ENCODE results near the gene CACNA1I. TPM values are rescaled to one million over a fixed set of nuclear protein-coding genes. Genes with fewer than 3 reads are reported as not detected.

CACNA1I gene
- total RNA-seq, 1 experiment from 2014 or later, result 0.03 TPM

DNA sequence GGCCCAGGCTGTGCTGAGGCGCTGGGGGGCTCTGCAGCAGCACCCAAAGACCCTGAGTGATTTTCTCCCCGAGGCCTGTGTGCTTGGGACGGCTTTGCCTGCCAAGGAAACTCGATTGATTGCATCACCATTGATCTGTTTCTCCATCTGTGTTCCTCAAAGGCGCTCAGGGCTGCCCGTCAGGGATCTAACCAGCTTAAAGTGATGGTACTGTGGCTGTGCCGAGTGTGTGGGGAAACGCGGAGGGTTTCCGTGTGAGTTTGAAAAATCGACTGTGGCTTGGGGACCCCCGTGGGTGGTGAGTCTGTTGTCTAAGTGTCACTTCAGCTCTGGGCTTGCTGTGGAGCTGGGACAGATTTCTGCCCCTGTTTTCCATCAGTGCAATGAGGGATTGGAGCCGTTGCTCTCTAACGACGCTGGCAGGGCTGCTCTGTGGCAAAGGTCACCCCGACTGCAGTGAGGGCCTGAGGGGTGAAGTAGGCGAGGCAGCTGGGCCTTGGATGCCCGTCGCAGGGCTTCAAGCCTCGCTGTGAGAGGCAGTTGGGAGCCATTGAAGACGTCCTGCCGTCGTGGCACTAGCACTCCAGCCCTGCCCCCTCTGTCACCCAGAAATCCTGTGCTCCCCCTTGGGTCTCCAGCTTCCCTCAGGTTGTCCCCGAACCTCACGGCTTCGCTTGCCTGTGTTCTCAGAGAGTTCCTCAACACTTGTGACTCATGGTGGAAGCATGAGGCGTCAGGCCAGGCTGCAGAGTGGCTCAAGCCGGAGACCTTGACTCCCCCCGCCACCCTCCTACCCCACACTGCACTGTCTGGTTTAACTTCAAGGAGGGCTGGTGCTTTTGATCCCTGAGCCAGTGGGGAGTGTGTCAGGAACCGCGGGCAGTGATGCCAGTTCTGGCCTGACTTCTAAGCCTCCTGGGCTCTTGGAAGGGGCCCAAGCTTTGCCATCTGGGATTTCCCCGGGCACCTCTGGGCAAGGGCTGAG lies 21.8 kb downstream of the CACNA1I start:
- Histone ChIP-seq H3K27ac (no peak overlapping the region), H3K36me3 (no peaks in the 10 kb centered on the region), H3K27me3 (replicated peaks) (no peaks in the 10 kb centered on the region), H3K9me3 (replicated peaks) (no peaks in the 10 kb centered on the region), H3K4me1 (replicated peaks) (peaks cover 14% of the 10 kb centered on the region), H3K4me3 (no peak overlapping the region)
- peak; percentile 62 to 87 for DNase-seq (ENCODE audit: low read depth in 1 of 2, low spot score in 2 of 2)

GRCh38 chr22:39593066-39593930 lies 22.7 kb downstream of the CACNA1I start:
- 0 out of 2 replicates have a peak, but pooled peaks cover 3% of the 10 kb centered on the region for H3K27me3 ChIP-seq (replicated peaks)
- no peak overlapping the region for H3K4me3 ChIP-seq
- no peaks in the 10 kb centered on the region for H3K36me3 ChIP-seq
- no peak overlapping the region for H3K27ac ChIP-seq
- no peak for DNase-seq (ENCODE audit: low read depth in 1 of 2, low spot score in 2 of 2)
- peaks cover 14% of the 10 kb centered on the region for H3K4me1 ChIP-seq (replicated peaks)
- no peaks in the 10 kb centered on the region for H3K9me3 ChIP-seq (replicated peaks)

- H3K9me3 ChIP-seq (replicated peaks), result no peaks in the 10 kb centered on the region
- H3K36me3 ChIP-seq, result no peaks in the 10 kb centered on the region
- DNase-seq (ENCODE audit: low read depth in 1 of 2, low spot score in 2 of 2), result no peak
- no peak overlapping the region for H3K4me3 ChIP-seq
- no peak overlapping the region for H3K27ac ChIP-seq
- 0 out of 2 replicates have a peak, but pooled peaks cover 3% of the 10 kb centered on the region for H3K27me3 ChIP-seq (replicated peaks)
- H3K4me1 ChIP-seq (replicated peaks), result peaks cover 14% of the 10 kb centered on the region
Measured at GRCh38 chr22:39593931-39594285, 23.4 kb downstream of the CACNA1I start.

- Histone ChIP-seq H3K9me3 (replicated peaks) (no peaks in the 10 kb centered on the region), H3K27ac (no peak overlapping the region), H3K36me3 (no peaks in the 10 kb centered on the region), H3K4me1 (replicated peaks) (peaks cover 14% of the 10 kb centered on the region), H3K4me3 (no peak overlapping the region), H3K27me3 (replicated peaks) (0 out of 2 replicates have a peak, but pooled peaks cover 3% of the 10 kb centered on the region)
- DNase-seq (ENCODE audit: low read depth in 1 of 2, low spot score in 2 of 2), result no peak
Measured at GRCh38 chr22:39594411-39594810, 23.9 kb downstream of the CACNA1I start.

DNA sequence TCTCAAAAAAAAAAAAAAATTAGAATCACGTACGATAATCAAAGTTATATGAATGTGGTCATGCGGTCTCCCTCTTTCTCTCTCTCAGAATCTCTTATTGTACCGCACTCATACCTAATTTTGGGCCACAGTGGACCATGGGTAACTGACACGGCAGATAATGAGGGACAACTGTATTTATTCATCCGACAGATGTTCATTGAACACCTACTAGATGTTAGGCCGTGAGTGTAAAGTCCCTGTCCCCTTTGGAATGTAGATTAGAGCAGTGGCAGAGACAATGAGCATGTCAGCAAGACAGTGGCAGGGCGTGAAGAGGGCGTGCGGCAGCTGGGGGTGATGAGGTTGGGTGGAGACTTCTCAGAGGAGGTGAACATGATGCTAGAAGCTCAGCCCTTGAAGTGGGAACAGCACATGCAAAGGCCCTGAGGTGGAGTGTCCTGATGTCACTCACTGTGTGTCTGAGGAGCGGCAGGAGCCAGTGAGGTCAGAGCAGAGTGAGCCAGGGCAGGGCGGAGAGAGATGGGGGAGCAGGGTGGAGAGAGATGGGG lies 25.1 kb downstream of the CACNA1I start:
- Histone ChIP-seq H3K27me3 (replicated peaks) (peaks cover 3% of the 10 kb centered on the region; the same call in 1 of the 2 replicates), H3K27ac (no peak overlapping the region), H3K36me3 (no peaks in the 10 kb centered on the region), H3K4me3 (no peak overlapping the region), H3K4me1 (replicated peaks) (peaks cover 14% of the 10 kb centered on the region), H3K9me3 (replicated peaks) (no peaks in the 10 kb centered on the region)
- DNase-seq (ENCODE audit: low read depth in 1 of 2, low spot score in 2 of 2), result no peak

GRCh38 chr22:39596601-39597000 lies 26.0 kb downstream of the CACNA1I start:
- Histone ChIP-seq H3K9me3 (replicated peaks) (no peaks in the 10 kb centered on the region), H3K27me3 (replicated peaks) (peaks cover 3% of the 10 kb centered on the region; the same call in 1 of the 2 replicates), H3K4me1 (replicated peaks) (peaks cover 14% of the 10 kb centered on the region), H3K4me3 (no peak overlapping the region), H3K27ac (no peak overlapping the region), H3K36me3 (no peaks in the 10 kb centered on the region)
- DNase-seq (ENCODE audit: low read depth in 1 of 2, low spot score in 2 of 2), result no peak

GRCh38 chr22:39597236-39597869 lies 26.8 kb downstream of the CACNA1I start:
- H3K4me1 ChIP-seq (replicated peaks), result peaks cover 12% of the 10 kb centered on the region
- H3K36me3 ChIP-seq, result no peaks in the 10 kb centered on the region
- DNase-seq (ENCODE audit: low read depth in 1 of 2, low spot score in 2 of 2), result no peak
- no peak overlapping the region for H3K27ac ChIP-seq
- no peaks in the 10 kb centered on the region for H3K9me3 ChIP-seq (replicated peaks)
- peaks cover 4% of the 10 kb centered on the region for H3K27me3 ChIP-seq (replicated peaks)
- H3K4me3 ChIP-seq, result no peak overlapping the region

- no peak overlapping the region for H3K4me3 ChIP-seq
- no peak for DNase-seq (ENCODE audit: low read depth in 1 of 2, low spot score in 2 of 2)
- H3K27me3 ChIP-seq (replicated peaks), result peaks cover 11% of the 10 kb centered on the region
- peaks cover 2% of the 10 kb centered on the region for H3K4me1 ChIP-seq (replicated peaks)
- H3K36me3 ChIP-seq, result no peaks in the 10 kb centered on the region
- H3K27ac ChIP-seq, result no peak overlapping the region
- no peaks in the 10 kb centered on the region for H3K9me3 ChIP-seq (replicated peaks)
Measured at GRCh38 chr22:39598017-39598965, 27.7 kb downstream of the CACNA1I start.

DNA sequence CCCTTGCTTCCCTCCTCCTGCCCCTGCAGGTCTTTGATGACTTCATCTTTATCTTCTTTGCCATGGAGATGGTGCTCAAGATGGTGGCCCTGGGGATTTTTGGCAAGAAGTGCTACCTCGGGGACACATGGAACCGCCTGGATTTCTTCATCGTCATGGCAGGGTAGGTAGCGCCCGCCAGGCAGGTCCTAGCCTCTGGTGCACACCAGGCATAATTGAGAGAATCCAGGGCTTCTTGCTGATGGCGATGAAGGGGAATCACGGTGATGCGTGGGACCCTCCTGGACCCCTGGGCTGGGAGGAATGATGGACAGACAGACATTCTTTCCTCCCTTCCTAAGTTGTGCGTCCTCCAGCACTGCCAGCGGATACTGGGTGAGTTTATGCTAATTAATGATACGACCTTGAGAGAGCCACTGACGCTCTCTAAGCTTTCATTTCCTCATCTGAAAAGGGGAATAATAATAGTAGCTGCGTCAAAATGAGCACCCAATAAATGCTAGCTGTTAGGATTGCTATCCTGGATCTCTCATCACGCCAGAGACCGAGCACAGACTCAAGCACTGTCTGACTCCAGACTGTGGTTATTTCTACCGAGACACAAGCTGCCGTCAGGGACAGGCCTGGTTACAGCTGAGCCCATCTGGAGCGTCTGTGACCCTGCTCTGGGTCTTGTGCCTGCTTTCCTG lies 30.1 kb downstream of the CACNA1I start:
- Histone ChIP-seq H3K9me3 (replicated peaks) (no peaks in the 10 kb centered on the region), H3K4me3 (no peak overlapping the region), H3K4me1 (replicated peaks) (no peaks in the 10 kb centered on the region), H3K27me3 (replicated peaks) (peaks cover 18% of the 10 kb centered on the region), H3K27ac (no peak overlapping the region), H3K36me3 (no peaks in the 10 kb centered on the region)
- DNase-seq (ENCODE audit: low read depth in 1 of 2, low spot score in 2 of 2), result no peak

DNA sequence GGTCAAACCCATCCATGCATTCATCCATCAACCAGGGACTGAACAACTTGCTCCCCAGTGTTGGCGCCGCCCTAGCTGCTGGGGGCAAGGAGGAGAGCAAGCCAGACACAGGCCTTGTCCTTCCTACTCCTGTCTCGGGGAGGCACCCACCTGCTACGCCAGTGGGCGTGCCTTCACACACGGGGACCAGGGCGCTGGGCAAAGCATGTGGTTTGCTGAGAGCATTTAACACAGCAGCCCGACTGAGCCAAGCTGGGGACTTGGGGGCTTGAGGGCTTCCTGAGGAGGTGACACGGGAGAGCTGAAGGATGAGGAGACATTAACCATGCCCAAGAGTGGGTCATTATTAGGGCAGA lies 30.6 kb downstream of the CACNA1I start:
- no peak for DNase-seq (ENCODE audit: low read depth in 1 of 2, low spot score in 2 of 2)
- H3K4me1 ChIP-seq (replicated peaks), result no peaks in the 10 kb centered on the region
- H3K27ac ChIP-seq, result no peak overlapping the region
- H3K36me3 ChIP-seq, result no peaks in the 10 kb centered on the region
- H3K27me3 ChIP-seq (replicated peaks), result peaks cover 18% of the 10 kb centered on the region
- no peak overlapping the region for H3K4me3 ChIP-seq
- no peaks in the 10 kb centered on the region for H3K9me3 ChIP-seq (replicated peaks)

GRCh38 chr22:39603345-39603744 lies 32.8 kb downstream of the CACNA1I start:
- Histone ChIP-seq H3K27ac (no peak overlapping the region), H3K36me3 (no peaks in the 10 kb centered on the region), H3K4me1 (replicated peaks) (peaks cover 7% of the 10 kb centered on the region), H3K4me3 (no peak overlapping the region), H3K27me3 (replicated peaks) (peaks cover 15% of the 10 kb centered on the region), H3K9me3 (replicated peaks) (no peaks in the 10 kb centered on the region)
- DNase-seq (ENCODE audit: low read depth in 1 of 2, low spot score in 2 of 2), result no peak

- H3K4me3 ChIP-seq, result no peak overlapping the region
- H3K27me3 ChIP-seq (replicated peaks), result peaks cover 3% of the 10 kb centered on the region; the same call in 1 of the 2 replicates
- DNase-seq (ENCODE audit: low read depth in 1 of 2, low spot score in 2 of 2), result no peak
Measured at GRCh38 chr22:39610246-39610645, 39.7 kb downstream of the CACNA1I start.

More at GRCh38 chr22:39610246-39610645, 39.7 kb downstream of the CACNA1I start:
- Histone ChIP-seq H3K27ac (no peak overlapping the region), H3K9me3 (replicated peaks) (no peaks in the 10 kb centered on the region), H3K4me1 (replicated peaks) (peaks cover 7% of the 10 kb centered on the region), H3K36me3 (no peaks in the 10 kb centered on the region)
